ENCODE measurements around the gene VOPP1. TPM values are rescaled to one million over a fixed set of nuclear protein-coding genes. Genes with fewer than 3 reads are reported as not detected.

VOPP1 gene
- total RNA-seq, 1 experiment from 2014 or later = 30.3 TPM

DNA sequence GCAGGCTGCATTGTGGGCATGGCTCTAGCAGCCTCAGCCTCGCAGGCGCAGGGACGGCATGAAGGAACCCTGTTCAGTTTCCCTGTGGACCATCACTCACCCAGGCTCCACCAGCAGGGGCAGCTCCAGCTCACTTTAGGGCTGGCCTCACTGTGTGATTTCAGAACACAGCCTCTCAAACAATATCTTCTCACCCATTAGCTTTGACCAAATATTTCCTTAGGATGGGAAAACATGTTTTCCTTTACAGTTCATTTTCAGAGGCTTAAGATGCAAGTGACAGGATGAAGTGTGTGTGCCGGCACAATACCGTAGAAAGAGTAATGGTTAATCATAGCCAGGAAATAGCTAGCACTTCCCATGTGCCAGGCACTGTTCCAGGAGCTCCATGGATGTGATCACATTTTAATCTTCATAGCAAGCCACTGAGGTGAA lies 149.0 kb downstream of the VOPP1 start (continued):
- TF ChIP-seq, protein P1, sequence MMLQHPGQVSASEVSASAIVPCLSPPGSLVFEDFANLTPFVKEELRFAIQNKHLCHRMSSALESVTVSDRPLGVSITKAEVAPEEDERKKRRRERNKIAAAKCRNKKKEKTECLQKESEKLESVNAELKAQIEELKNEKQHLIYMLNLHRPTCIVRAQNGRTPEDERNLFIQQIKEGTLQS (IDR thresholded peaks at IDR 0.05) = no peak
- TF ChIP-seq, protein P2, sequence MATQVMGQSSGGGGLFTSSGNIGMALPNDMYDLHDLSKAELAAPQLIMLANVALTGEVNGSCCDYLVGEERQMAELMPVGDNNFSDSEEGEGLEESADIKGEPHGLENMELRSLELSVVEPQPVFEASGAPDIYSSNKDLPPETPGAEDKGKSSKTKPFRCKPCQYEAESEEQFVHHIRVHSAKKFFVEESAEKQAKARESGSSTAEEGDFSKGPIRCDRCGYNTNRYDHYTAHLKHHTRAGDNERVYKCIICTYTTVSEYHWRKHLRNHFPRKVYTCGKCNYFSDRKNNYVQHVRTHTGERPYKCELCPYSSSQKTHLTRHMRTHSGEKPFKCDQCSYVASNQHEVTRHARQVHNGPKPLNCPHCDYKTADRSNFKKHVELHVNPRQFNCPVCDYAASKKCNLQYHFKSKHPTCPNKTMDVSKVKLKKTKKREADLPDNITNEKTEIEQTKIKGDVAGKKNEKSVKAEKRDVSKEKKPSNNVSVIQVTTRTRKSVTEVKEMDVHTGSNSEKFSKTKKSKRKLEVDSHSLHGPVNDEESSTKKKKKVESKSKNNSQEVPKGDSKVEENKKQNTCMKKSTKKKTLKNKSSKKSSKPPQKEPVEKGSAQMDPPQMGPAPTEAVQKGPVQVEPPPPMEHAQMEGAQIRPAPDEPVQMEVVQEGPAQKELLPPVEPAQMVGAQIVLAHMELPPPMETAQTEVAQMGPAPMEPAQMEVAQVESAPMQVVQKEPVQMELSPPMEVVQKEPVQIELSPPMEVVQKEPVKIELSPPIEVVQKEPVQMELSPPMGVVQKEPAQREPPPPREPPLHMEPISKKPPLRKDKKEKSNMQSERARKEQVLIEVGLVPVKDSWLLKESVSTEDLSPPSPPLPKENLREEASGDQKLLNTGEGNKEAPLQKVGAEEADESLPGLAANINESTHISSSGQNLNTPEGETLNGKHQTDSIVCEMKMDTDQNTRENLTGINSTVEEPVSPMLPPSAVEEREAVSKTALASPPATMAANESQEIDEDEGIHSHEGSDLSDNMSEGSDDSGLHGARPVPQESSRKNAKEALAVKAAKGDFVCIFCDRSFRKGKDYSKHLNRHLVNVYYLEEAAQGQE (IDR thresholded peaks at IDR 0.05; ENCODE audit: low read depth) = no peak
- no peak for TF ChIP-seq POLR2A (IDR thresholded peaks at IDR 0.05; ENCODE audit: borderline replicate concordance, extremely low read depth, insufficient read depth, insufficient read length)
- TF ChIP-seq SIN3A (IDR thresholded peaks at IDR 0.05; ENCODE audit: low read depth) = no peak
- TF ChIP-seq SRF (IDR thresholded peaks at IDR 0.05; ENCODE audit: low read depth) = no peak
- TF ChIP-seq EZH2phosphoT487 (IDR thresholded peaks at IDR 0.05; ENCODE audit: borderline replicate concordance) = no peak

Other genes starting within 250 kb of the VOPP1 start
- gene LANCL2, start 207.2 kb downstream of the VOPP1 start, total RNA-seq (2021; ENCODE audit: unreplicated experiment) = 10.0 TPM

All from HCT116 (cell line).